Gastroesophageal sphincter (tissue), 3 donors: ENCODE data around the gene MIPEP.

Experiments used
- CTCF ChIP-seq, 4 experiments: fragments of 200-600 bp in 2 of 4; fragments of 450-650 bp in 2 of 4; sonication (generic) in 1 of 4; IDR thresholded peaks; one replicate each; pipeline ENCODE4 v1.5.1; 2017 to 2019; ENCODE audit warnings: antibody characterized with exemption in 4 of 4, mild to moderate bottlenecking in 2 of 4, moderate library complexity in 2 of 4
- EP300 ChIP-seq: sonication (generic); formaldehyde crosslinking; IDR thresholded peaks from one replicate; pipeline ENCODE4 v1.6.1; 2017; ENCODE audit warnings: antibody characterized with exemption, mild to moderate bottlenecking
- POLR2A ChIP-seq, 2 donors: fragments of 450-650 bp; IDR thresholded peaks; one replicate each; pipeline ENCODE4 v1.6.1; 2017; ENCODE audit warnings: antibody characterized with exemption in 2 of 2, mild to moderate bottlenecking in 2 of 2, moderate library complexity in 1 of 2
- POLR2AphosphoS5 ChIP-seq: sonication (generic); formaldehyde crosslinking; IDR thresholded peaks from one replicate; pipeline ENCODE4 v1.6.1; 2017; ENCODE audit warnings: antibody characterized with exemption

- TF ChIP-seq POLR2A (IDR thresholded peaks at IDR 0.05) = no peak
- no peak for TF ChIP-seq CTCF (IDR thresholded peaks at IDR 0.05)
- TF ChIP-seq POLR2AphosphoS5 = no peak
- TF ChIP-seq EP300 = no peak
Observed at GRCh38 chr13:23855360-23855759, 33.8 kb downstream of the MIPEP start.
